Hippocampal formation (tissue), 2 donors: Measurements from ENCODE around the gene IL10RA.

Source experiments
- DNase-seq, 2 donors: peaks; one replicate each; lab custom pipeline; 2025; lab: John Stamatoyannopoulos, UW

The IL10RA gene

GRCh38 chr11:117992136-117992535 is 5.9 kb downstream of the IL10RA start:
- no peak for DNase-seq

DNA sequence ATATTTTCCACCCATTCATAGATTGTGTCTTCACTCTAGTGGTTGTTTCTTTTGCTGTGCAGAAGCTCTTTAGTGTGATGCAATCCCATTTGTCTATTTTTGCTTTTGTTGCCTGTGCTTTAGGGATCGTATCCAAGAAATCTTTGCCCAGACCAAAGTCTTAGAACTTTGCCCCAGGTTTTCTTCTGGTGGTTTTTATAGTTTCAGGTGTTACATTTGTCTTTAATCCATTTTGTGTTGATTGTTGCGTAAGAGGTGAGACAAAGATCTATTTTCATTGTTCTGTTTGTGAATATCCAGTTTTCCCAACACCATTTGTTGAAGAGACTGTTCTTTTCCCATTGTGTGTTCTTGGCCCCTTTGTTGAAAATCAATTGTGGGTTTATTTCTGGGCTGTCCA is 6.4 kb downstream of the IL10RA start:
- no peak for DNase-seq

DNA sequence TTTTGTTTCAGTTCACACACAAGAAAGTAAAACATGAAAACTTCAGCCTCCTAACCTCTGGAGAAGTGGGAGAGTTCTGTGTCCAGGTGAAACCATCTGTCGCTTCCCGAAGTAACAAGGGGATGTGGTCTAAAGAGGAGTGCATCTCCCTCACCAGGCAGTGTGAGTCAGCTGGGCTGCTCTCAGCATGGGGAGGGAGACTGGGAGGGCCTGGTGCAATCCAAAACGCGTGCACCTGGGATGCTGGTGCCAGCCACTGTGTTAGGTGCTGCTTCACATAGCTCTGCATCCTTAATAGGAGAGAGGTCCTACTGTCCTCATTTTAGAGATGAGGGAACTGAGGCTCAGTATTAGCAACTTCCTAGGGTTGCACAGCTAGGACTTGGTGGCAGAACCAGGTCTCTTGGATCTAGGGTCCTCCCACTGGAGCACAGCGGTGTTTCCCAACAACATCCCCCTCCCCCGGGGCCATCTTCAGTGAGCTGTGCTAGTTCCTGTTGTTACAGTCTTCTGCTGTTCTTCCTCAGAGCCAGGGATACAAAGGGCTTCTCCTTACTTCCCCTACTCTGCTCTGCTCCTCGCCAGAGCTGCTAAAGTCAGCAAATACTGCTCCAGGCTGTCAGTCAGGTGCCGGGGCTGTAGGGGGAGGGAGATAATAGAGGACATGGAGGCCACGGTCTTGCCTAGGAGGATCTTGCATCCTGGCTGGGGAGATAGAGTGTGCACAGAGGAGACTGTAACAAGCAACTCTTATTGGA is 8.0 kb downstream of the IL10RA start:
- DNase-seq = peak; percentile 19 to 36

- no peak for DNase-seq
These were observed 9.3 kb downstream of the IL10RA start for GRCh38 chr11:117995472-117995871.

DNA sequence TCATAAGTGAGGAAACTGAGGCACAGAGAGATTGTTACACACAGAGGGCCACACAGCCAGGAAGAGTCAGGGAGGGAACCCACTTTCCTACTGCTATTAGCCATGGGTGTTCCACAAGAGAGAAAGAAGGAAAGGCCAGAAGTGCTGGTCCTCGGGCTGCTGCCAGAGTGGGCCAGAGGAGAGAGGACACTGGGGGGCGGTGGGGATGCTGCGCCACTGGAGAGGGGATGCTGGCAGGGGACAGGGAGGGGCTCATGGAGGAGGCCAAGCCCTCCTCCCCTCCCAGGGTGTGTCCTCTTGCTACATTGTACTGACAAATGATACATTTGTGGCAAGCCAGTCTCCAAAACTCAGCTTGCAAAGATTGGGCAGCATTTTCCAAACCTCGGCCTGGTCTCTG is 9.9 kb downstream of the IL10RA start:
- no peak for DNase-seq

DNA sequence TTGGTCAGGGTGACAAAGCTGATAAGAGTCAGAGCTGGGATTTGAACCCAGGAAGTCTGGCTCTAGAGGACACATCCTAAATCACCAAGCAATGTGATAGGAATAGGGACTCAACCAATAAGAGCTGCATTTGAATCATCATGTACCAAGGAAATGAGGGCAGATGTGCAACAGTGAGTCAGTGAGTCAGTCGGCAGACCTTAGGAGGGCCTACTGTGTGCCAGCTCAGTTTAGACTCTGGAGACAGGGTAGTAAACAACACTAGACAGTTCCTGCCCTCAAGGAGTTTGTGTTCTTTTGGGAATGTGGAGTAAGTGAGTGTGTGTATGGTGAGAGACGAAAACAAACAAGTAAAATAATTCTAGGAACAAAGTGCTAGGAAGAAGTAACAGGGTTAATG is 11.2 kb downstream of the IL10RA start:
- DNase-seq = no peak

DNA sequence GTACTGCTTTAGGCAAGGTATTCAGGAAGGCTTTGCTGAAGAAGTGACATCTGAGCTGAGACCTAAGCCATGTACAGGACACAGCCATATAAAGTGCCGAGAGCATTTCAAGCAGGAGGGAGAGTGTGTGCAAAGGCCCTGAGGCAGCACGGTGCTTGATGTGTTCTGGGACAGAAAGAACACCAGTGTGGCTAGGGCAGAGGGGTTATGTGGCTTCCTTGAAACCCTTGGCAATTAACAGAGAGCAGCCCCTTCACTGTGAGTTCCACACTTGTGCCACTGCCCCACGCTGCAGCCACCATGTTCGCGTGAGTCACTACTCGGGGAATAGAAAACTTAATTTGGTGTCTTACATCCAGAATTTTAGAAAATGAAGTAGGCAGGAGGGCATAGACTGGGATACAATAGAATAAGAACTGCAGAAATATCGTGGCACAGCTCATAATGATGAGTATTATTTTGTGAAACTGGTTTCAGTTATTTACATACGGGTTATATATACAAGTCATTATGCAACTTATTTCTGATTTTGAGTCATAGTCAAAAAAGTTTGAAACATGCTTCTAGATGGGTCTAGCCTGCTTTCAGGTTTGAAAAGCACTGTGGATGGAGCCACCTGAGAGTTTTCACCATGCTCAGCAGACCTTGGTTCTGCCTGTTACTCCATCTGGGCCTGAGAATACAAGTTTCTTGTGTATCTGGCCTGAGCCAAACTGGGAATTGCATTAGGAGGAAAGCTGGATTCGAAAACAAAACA is 11.8 kb downstream of the IL10RA start:
- DNase-seq = no peak

- DNase-seq = no peak
These were observed 12.6 kb downstream of the IL10RA start for GRCh38 chr11:117998664-117999353.

GRCh38 chr11:117999354-117999993 is 13.3 kb downstream of the IL10RA start:
- DNase-seq = no peak

GRCh38 chr11:118000067-118000849 is 14.1 kb downstream of the IL10RA start:
- no peak for DNase-seq

- DNase-seq = no peak
These were observed 14.6 kb downstream of the IL10RA start for GRCh38 chr11:118000850-118001228.

- no peak for DNase-seq
These were observed 15.3 kb downstream of the IL10RA start for GRCh38 chr11:118001494-118001971.

- no peak for DNase-seq
These were observed 15.9 kb downstream of the IL10RA start for GRCh38 chr11:118002010-118002540.

DNA sequence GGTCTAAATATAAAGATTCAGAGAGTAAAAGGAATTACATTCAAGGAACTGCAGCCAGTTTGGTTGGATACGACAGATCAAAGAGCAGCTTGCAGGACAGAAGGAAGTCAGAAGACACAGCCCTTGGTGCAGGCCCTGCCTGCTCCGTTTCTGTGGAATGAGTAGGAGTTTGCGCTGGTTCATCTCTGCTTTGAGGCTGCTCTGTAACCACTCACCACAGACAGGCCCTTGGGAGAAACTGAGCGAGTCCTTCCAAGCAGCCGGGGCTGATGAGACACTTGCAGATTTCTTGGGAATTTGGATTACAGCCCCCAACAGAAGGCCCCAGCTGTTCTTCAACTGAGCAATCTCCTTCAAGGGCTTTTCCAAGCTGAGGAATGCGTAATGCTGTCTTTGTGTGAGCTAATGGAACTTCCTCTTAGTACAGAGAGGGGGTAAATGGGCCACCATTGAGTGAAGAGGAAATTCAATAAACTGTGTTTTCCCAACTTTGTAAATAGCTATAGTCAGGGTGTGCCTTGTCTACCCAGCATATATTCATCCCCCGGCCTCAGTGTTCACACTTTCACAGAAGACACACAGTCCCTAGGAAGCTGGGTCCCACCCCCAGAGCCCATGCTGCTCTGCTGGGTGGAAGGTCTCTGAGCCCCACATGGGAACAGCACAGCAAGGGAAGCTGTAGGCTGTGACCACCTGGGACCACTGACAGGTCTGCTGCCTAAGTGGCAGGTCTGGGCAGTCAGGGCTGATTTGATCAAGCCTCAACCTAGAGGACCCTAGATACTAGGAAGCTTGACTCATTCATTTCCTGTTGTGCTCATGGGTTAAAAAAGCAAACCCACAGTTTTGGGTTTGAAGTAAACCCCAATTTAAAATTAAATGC is 16.6 kb downstream of the IL10RA start:
- DNase-seq = no peak

DNA sequence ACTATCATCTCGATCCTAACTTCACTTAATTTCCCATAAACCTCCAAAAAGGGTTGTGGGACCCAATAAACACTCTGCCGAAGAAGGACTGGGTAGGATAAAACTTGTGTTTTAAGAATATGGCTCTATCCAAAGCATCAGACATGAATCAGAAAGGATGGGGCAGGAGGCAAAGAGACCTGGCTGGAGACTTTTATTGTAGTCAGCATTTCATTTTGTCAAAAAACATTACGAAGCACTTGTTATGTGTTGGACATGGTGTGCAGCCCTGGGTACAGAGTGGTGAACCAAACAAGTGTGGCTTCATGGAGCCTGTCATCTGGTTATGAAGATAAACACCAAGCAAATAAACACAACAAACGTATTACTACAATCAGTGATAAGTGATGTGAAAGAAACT is 17.3 kb downstream of the IL10RA start:
- no peak for DNase-seq

GRCh38 chr11:118004543-118005223 is 18.5 kb downstream of the IL10RA start:
- no peak for DNase-seq

- no peak for DNase-seq
These were observed 19.3 kb downstream of the IL10RA start for GRCh38 chr11:118005224-118006152.

DNA sequence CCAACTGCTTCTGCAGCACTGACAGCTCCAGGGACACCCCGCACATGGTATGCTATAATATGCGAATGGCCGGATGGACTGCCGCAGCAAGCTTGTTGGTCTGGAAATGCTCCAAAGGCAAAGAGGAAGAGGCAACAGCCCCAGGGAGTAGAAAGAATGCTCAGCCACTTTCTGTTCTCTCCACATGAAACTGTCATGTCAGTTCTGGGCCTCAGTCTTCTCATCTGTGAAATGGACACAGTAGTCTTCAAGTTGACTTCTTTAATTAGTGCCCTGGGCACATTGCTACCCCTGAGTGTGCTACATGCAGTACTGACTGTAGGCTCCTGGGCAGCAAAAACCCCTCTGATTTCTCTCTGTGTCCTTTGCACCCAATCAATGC is 19.9 kb downstream of the IL10RA start:
- no peak for DNase-seq
